ENCODE measurements around the gene PODXL.
"Not testable (repeated sequence)": the region's sequence is repeated elsewhere in the genome, so short reads cannot be mapped to it uniquely, and the experiment has no call there.

PODXL gene

GRCh38 chr7:131508754-131509486 lies 47.5 kb downstream of the PODXL start:
- no peak for DNase-seq

- DNase-seq: peak; percentile 57
These were observed 48.7 kb downstream of the PODXL start for GRCh38 chr7:131507592-131508331.

- no peak for DNase-seq
These were observed 49.8 kb downstream of the PODXL start for GRCh38 chr7:131506597-131506996.

- DNase-seq: no peak
These were observed 50.5 kb downstream of the PODXL start for GRCh38 chr7:131505636-131506557.

GRCh38 chr7:131505037-131505620 lies 51.3 kb downstream of the PODXL start:
- DNase-seq: not testable (repeated sequence)

- DNase-seq: no peak
These were observed 52.1 kb downstream of the PODXL start for GRCh38 chr7:131504157-131504899.

GRCh38 chr7:131503639-131504038 lies 52.8 kb downstream of the PODXL start:
- DNase-seq: no peak

- DNase-seq: peak; percentile 26
These were observed 53.5 kb downstream of the PODXL start for GRCh38 chr7:131502810-131503508.

GRCh38 chr7:131501930-131502685 lies 54.3 kb downstream of the PODXL start:
- no peak for DNase-seq

- no peak for DNase-seq
These were observed 55.0 kb downstream of the PODXL start for GRCh38 chr7:131501422-131501821.

- DNase-seq: no peak
These were observed 56.1 kb downstream of the PODXL start for GRCh38 chr7:131500357-131500756.

- no peak for DNase-seq
These were observed 56.6 kb downstream of the PODXL start for GRCh38 chr7:131499801-131500200.

- no peak for DNase-seq
These were observed 58.1 kb downstream of the PODXL start for GRCh38 chr7:131498237-131498885.

GRCh38 chr7:131497454-131497853 lies 59.0 kb downstream of the PODXL start:
- no peak for DNase-seq

GRCh38 chr7:131495669-131496498 lies 60.5 kb downstream of the PODXL start:
- DNase-seq: no peak

- DNase-seq: no peak
These were observed 62.2 kb downstream of the PODXL start for GRCh38 chr7:131494182-131494581.

- DNase-seq: no peak
These were observed 62.8 kb downstream of the PODXL start for GRCh38 chr7:131493581-131493980.

- DNase-seq: no peak
These were observed 63.3 kb downstream of the PODXL start for GRCh38 chr7:131493081-131493480.

GRCh38 chr7:131489881-131490280 lies 66.5 kb downstream of the PODXL start:
- DNase-seq: no peak

All from NCI-H510A treated with DMSO at 0.1 percent for 48 hours (cell line).